ENCODE data around the gene MOB3B.
"Not testable (repeated sequence)": the region's sequence is repeated elsewhere in the genome, so short reads cannot be mapped to it uniquely, and the experiment has no call there.

MOB3B gene

DNA sequence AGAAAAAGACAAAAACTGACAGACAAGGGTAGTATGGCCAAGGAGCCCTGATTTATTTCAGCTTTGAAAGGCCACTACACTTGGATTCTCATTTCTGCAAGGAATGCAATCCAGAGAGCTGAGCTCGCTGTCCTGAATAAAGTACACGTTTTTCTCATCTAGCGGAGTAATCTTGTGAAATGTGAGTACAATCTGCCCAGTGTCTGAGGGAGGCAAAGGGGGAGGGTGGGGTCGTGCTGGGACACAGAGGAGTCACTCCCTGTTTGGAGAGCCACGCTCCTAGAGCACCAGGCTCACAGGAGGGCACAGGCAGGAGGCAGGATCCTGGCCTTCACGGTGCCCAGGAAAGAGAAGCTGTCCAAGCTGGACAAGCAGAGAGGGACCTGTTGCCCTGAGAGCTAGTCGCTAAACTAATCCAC lies 56.5 kb downstream of the MOB3B start:
- peak; percentile 45 for DNase-seq

DNA sequence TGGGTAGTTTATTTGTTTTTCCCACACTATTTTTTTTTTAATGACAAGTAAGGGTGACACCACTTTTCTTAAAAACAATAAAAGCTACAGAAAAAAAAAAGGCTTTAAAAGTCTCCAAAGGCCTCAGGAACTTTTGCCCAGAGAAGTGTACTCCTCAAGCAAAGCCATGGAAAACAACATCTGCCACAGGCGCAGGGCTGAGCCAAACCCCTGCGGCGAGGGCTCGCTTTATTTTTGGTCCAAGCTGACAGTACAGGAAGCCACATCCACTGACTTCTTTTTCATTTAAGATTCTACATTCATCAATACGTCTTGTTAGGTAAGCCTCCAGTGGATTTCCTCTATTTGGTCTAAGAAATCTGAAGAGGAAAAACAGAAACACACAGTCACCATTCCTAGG lies 57.4 kb downstream of the MOB3B start:
- peak; percentile 12 for DNase-seq

DNA sequence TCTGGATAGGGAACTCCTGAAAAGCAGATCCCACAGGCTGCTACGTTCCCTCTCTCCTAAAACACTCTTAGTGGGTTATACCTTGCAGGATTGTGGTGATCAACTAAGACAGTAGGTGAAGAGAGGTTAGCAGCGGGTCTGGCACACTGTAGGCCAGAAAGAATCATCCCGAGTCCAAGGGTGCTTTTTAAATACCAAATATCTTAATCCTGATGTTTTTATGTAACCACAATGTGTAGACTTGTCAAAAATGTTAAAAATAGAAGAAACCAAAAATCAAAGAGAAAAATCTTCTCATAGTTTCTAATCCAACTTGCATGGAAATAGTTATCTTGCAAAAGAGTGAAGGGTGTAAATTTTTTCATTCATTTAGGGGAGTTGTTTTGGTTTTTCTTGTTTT lies 57.8 kb downstream of the MOB3B start:
- DNase-seq = no peak

DNA sequence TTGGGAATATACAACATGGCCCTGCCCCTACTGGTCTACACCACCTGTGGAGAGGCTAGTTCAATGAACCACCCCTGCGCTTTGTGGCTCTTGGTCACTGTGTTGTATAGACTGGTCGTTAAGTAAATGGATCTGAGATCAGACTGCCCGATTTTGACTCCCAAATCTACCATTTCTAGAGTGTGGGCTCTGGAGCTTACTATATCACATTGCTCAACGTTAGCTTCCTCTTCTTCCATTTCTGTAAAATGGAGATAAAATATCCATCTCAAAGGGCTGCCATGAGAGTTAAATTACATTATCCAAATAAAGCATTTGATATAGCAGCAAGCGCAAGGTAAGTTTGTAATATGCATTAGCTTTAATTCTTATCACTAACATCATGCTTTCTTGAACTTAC lies 58.2 kb downstream of the MOB3B start:
- no peak for DNase-seq

DNA sequence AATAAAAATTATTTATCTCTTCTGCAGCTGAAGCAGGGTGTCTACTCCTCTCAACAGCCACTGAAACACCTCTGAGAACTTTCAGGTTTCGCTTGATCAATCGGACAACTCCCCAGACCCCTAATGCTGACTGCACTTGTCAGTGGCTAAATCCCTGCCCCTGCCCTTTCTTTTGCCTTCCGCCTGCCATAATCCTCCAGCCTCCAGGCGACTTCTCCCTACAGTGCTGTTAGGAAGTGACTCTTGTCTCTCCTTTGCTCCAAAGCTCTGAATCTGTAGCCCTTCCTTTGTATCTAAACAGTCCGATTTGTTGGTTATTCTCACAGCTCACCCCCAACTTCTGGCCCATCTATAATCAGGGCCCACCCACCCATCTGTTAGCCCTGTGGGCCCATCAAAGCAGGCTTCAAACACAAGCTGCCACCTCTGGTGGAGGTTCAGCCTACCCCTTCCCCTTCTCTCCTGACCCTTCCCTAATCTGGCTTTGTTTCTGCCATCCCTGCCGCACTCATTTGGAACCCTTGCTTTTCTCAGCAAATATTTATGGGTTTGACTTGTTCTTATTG lies 59.2 kb downstream of the MOB3B start:
- no peak for DNase-seq

DNA sequence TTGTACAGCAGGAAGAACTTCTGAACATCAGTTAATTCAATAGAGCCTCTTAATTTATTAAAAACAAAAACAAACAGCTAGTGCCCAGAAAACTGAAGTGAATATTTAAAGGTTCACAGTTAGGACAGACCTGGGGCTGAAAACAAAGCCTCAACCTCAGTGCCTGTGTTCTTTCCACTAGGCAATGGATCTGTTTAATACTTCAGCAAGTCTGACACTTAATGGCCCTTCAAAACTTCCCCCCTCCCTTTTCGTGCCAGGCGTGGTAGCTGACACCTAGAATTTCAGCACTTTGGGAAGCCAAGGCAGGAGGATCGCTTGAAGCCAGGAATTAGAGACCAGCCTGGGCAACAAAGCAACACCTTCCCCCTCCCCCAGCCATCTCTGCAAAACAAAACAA lies 60.1 kb downstream of the MOB3B start:
- no peak for DNase-seq

DNA sequence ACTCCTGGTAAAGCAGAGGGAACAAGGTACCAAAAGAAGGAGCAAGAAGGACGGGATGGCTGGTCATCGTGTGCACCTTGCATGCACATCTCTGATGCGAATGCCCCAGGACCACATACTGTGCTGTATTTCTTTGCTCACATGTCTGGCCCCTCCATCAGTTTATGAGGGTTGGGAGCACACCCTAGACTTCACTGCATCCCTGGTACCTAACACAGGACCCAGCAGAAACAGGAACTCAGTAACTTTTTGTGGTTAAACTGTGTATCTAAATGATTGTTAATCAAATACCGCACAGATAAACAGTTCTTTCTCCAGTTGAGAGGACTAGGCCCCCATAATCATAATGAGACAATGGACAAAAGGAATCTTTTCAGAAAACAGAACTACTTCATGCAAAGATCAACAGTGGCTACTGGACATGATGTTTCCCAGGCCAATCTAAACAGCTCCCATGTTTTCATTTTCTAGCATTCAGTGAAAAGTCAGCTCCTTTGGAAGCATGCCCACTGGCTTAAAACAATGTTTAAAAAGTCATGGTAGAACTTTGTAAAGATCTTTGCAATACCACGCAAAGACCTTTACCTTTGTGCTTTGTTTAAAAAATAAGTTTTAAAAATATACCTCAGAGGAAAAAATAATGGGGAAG lies 61.0 kb downstream of the MOB3B start:
- DNase-seq = no peak

DNA sequence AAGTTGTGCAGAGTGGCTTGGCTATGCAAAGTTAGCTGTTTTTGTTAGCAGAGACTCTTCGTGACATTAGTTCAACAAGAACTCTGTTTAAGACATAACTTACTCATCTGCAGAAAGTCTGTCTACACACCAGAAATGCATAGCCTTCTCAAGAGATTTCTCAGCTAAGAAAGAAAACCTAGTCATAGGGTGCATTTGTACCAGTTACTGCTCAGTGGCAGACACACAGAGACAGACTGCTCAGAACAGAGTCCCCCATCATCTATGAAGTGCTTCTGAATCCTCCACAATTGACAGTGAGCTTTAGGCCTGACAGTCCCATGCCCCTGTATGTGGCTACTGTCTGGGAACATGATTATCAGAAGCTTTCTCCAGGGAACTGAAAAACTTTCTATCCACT lies 61.6 kb downstream of the MOB3B start:
- no peak for DNase-seq

DNA sequence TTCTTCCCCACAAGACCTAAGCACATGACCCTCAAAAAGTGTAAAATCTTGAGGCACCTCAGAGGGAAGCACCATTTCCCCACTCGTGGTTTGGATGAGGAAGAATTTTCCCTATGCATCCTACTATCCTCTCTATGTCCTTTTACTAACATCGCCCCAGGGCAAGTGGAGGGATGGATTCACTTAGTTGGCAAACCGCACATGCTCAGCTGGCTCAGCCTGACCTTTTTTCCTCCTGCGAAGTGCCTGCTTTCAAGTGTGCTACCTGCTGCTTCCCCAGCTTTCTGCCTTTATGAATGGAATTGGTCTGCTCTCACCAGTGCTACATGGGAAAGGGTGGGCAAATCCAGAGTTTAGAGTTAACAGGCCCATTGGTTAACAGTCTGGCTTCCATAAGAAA lies 62.1 kb downstream of the MOB3B start:
- no peak for DNase-seq

DNA sequence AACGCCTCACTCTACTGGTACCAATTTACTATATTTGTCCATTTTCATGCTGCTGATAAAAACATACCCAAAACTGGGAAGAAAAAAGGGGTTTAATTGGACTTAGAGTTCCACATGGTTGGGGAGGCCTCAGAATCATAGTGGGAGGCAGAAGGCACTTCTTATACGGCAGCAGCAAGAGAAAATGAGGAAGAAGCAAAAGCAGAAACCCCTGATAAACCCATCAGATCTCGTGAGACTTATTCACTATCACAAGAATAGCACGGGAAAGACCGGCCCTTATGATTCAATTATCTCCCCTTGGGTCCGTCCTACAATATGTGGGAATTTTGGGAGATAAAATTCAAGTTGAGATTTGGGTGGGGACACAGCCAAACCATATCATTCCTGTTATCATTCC lies 63.1 kb downstream of the MOB3B start:
- DNase-seq = not testable (repeated sequence)

DNA sequence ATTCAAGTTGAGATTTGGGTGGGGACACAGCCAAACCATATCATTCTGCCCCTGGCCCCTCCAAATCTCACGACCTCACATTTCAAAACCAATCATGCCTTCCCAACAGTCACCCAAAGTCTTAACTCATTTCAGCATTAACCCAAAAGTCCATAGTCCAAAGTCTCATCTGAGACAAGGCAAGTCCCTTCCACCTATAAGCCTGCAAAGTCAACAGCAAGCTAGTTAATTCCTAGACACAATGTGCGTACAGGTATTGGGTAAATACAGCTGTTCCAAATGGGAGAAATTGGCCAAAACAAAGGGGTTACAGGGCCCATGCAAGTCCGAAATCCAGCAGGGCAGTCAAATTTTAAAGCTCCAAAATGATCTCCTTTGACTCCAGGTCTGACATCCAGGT lies 64.7 kb downstream of the MOB3B start:
- not testable (repeated sequence) for DNase-seq

DNA sequence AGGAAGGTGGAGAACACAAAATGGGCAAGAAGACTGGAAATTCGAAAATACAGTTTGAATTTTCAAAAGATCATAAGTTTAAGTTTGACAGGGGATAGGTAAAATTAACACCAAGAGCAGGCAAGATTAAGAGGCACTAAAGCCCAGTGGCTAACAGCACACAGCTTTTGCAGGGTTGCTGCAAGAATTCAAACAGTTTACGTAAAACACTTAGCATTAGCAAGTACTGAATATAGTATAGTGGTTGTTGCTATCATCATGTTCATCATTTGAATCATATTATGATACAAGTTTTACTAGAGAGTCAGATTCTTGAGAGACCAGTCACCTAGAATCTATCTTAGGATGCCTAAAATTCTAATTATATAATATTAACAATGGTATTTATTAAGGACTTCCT lies 66.8 kb downstream of the MOB3B start:
- no peak for DNase-seq

DNA sequence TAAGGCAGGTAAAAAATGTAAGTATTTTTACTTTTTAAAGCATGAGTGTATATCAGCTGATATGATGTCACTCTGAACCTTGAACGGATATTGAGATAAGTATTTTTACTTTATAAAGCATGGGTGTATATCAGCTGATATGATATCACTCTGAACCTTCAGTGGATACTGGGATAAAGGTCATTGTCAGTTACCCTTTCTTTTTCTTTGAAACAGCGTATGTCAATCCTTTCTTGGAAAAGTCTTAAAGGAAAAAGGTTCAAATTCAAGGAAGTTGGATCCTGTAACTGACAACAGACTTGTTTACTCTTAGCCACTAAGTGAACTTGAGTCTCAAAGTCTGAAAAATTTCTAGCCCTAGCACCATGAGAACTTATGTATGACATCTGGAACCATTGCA lies 67.2 kb downstream of the MOB3B start:
- DNase-seq = no peak

DNA sequence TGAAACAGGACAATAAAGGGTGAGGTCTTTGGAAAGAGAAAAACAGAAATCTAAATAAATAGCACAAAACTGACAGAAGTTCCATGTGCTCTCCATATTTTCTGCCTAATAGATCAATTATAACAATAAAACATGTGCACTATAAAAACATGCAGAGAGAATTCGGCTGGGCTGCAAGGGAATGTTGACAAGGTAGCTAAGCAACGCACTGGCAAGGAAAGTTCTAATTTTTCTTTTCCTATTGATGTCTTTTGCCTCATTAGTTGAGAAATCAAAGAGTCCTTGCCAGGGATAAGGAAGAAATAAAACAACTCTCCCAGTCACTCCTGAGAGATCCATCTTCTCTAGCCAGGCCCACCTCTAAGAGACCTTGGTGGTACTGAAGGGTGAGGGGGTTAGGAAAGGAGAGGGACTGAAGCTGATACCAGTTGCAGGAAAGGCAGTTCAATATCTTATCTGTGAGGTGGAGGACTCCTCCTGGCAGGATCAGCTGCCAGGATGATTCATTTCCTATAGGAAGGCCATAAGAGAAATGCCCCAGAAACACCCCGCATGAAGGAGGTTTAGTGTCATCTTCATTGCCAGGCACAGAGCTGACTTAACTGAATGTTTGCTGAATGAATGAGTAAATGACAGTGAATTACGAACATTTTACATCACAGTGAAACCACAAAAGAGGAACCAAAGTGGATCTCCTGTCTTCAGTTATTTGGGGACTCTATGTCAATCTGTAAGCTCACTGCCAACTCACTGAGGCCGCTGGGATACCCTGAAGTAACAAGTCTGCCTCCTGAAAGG lies 69.2 kb downstream of the MOB3B start:
- DNase-seq = no peak

DNA sequence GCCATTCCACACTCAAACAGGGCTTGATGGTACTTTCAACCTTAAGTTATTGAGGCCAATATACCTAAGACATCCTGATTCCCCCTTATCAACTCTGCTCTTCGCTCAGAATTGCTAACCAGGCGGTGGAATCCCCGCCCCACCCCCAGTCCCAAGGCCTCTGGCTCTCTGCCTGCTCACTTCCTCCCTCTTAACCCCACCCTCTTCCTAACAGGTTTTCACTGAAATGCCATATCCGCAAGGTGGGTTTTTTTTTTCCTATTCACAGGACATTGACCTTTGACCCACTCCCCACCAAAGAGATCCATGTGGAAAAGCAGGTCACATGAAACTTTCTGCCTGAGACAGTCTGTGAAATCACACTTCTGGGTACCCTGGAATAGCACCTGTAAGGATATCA lies 72.2 kb downstream of the MOB3B start:
- no peak for DNase-seq

DNA sequence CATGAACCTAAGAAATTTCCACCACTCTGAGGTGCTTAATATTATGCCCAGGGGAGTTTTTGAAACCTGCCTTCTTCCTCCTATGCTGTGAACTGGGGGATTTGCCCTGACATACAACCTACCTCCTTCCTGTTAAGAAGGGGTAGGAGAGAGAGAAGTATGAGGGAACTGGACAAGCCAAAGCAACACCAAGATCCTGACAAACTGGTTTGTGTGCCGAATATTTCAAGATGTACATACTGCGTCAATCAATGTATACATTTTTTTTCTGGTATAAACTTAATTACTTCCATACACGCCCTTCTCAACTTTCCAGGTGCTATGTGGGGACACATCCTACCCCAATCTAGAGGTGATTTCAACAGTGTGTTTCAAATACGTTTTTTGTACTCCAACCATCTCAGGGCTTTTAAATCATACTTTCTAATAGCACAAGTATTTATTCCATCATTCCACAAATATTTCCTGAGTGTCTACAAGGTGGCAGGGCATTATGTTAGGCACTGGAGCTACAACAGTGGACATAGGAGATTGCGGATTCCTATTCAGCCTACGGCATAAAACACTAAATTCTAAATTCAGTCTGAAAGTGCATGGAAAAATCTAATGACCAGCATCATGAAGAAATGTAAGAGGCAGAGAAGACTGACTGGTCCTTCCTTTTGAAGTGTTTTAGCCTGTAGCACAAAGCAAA lies 75.6 kb downstream of the MOB3B start:
- DNase-seq = no peak

DNA sequence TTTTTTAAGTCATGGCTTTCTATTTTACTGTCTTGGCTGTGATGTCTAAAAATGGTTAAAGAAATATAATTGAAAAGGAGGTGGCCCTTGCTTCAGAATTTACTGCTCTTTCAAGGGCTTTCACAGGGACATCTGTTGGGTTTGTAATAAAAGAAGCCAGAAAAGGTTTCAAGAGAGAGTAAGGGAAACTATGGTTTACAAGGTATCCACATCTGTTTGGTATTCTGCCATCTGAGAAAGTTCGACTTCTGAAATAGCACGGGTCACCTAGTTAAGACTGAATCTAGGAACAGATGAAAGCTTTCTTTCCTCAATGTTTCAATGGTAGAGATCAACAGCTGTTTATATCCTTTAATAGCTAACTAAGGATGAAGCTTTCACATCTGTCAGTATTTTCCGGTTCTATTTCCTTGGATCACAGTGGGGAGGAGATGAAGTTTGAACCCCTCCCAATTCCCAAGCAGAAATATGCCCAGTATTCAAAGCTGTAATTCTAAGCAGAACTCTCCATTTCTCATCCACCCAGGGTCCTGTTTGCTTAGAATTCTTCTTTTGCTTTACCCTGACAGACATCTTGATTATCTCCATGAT lies 78.3 kb downstream of the MOB3B start:
- peak; percentile 15 for DNase-seq

DNA sequence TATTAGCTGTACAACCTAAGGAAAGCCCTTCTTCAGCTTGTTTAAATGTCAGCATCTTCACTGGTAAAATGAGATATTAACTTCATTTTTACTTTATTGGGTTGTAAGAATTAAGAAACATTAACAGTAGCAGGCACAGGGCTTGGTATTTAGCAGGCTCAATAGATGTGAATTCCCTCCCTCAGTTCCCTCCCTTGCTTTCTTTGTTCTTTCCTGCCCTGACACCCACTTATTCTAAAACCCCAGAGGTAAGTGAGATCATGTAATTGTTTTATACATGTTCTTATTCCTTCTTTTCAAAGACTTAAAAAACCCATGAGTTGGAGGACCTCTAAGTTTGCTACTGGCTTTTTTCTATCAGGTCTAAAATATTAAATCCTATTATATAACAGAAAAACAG lies 78.9 kb downstream of the MOB3B start:
- no peak for DNase-seq

DNA sequence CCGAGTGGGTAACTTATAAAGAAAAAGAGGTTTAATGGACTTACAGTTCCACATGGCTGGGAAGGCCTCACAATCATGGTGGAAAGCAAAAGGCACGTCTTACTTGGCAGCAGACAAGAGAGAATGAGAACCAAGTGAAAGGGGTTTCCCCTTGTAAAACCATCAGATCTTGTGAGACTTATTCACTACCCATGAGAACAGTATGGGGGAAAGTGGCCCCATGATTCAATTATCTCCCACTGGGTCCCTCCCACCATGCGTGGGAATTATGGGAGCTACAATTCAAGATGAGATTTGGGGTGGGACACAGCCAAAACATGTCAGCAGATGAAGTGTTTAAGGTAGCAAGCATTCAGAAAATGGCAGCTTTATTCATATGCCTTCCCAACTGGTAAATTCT lies 81.3 kb downstream of the MOB3B start:
- not testable (repeated sequence) for DNase-seq

DNA sequence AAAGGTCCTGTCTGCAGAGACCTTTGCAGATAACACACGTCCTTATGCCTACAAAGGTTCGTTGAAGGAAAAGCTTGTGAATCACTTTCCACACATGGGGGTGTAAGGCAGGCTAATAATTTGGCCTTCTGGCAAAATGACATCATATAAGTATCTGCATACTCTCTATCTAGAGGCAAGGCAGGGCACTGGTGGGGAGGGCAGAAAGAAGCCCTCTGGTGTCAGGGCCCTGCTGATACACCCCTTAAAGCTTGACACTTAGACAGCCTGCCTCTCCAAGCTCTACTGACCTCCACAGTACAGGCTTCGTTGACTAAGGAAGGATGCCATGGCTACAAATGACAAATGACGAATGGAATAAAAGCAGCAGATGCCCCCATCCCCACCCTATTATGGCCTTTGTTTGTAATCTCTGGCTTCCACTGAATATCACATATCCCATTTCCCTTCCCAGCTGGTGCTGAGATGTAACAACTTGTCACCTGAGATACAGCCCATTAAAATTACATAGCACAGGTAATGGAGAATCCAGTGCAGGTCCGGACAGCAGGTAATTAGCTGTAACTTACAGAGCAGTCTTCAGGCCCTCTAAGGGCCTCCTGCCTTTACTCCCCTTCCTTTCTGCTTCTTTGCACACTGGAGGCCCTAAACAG lies 82.5 kb downstream of the MOB3B start:
- DNase-seq = peak; percentile 65

DNA sequence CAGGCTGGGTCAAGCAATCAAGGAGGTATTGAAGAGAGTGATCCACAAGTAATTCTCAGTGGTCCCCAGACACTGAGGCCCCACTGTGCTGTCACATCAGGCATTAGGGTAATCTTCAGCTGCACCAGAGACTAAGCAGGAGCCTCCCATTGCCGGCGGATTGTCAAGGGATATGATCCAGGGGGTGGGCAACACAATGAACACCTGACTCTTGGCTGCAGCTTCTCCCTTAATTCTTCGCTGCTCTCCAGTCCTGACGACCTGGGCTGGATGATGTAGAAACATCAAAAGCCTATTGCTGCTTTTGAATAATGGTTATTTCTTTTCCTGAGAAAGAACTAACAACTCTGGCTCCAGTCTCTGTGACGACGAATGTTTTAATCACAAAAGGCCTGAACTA lies 83.9 kb downstream of the MOB3B start:
- no peak for DNase-seq

DNA sequence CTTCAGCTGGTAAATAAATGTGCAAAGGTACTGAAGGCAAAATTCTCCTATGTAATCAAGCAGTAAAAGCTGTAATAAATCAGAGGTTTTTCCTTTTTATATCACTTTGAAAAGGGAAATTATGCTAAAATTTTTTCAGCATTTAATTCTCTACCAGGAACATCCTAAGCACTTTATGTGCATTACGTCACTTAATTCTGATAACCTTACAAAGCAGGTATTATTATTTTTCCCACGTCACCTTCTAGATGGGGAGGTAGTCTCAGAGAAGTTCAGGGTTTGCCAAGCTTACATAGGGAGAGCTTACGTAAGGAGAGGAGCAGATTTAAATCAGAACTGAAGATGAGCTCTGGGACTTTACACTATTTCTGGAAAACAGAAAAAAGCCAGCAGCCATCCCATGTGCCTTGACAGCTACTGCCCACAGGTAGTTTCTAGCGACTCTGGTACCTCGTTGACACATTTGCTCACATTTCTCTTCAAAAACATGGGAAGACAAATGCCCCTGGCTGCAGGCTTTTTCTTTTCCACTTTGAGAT lies 84.5 kb downstream of the MOB3B start:
- no peak for DNase-seq

DNA sequence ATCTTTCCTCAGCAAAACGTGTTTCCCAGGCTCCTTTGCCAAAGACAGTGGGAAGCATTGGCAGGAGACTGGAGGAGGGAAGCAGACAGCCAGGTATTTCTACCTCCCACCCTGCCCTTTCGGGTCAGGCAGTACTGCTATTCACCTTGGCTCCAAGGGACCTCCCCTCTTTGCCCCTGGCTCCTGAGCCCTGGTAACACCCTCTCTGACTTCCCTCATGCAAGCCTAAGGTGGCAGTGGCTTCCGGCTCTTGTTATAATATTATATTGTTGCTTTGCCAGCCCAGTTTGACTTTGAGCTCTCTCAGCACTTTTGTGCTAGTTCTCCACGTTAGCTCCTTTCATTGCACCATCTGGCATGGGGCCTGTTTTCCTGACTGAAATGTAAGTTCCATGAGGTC lies 87.2 kb downstream of the MOB3B start:
- peak; percentile 8 for DNase-seq

Measured in NCI-H2171 (cell line).